GM18519 (cell line): ENCODE results near the gene LYPD6.
"Not testable (repeated sequence)": the region's sequence is repeated elsewhere in the genome, so short reads cannot be mapped to it uniquely, and the experiment has no call there.

ENCODE experiments used
- ATAC-seq: cut with Tn5 transposase; IDR thresholded peaks from one replicate; pipeline ENCODE4 v1.9.1; 2021; ENCODE audit warnings: mild to moderate bottlenecking, moderate library complexity; ENCODE audit not compliant: unreplicated experiment, low FRiP score

Gene LYPD6

DNA sequence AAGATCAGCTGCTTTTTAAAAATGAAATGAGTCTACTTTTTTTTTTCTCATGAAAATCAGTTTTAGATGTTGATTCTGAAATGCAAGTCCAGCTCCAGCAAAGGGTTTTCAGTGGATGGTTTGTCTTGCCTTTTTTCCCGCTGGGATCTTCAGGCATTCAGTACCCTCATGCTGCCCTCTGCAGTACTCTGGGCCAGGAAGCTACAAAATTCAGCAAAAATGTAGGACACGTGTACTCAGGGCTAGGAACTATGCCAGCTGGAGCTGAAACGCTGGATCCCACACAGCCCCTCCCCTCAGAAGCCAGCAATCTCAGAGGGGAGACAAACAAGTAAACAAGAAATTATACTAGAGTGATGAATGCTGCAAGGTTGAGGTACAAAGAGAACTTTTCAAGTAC is 159.9 kb downstream of the LYPD6 start:
- ATAC-seq, result no peak

- ATAC-seq, result no peak
Measured at GRCh38 chr2:149492923-149493322, 162.5 kb downstream of the LYPD6 start.

DNA sequence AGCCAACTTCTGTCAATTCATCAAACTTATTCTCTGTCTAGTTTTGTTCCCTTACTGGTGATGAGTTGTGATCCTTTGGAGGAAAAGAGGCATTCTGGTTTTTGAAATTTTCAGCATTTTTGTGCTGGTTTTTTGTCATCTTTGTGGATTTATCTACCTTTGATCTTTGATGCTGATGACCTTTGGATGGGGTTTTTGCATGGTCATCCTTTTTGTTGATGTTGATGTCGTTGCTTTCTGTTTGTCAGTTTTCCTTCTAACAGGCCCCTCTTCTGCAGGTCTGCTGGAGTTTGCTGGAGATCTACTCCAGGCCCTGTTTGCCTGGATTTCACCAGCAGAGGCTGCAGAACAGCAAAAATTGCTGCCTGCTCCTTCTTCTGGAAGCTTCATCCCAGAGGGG is 168.8 kb downstream of the LYPD6 start:
- ATAC-seq, result not testable (repeated sequence)

DNA sequence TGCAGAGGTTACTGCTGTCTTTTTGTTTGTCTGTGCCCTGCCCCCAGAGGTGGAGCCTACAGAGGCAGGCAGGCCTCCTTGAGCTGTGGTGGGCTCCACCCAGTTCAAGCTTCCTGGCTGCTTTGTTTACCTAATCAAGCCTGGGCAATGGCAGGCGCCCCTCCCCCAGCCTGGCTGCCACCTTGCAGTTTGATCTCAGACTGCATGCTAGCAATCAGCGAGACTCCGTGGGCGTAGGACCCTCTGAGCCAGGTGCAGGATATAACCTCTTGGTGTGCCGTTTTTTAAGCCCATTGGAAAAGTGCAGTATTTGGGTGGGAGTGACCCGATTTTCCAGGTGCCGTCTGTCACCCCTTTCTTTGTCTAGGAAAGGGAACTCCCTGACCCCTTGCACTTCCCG is 176.4 kb downstream of the LYPD6 start:
- not testable (repeated sequence) for ATAC-seq

GRCh38 chr2:149507974-149508373 is 177.6 kb downstream of the LYPD6 start:
- ATAC-seq, result no peak

DNA sequence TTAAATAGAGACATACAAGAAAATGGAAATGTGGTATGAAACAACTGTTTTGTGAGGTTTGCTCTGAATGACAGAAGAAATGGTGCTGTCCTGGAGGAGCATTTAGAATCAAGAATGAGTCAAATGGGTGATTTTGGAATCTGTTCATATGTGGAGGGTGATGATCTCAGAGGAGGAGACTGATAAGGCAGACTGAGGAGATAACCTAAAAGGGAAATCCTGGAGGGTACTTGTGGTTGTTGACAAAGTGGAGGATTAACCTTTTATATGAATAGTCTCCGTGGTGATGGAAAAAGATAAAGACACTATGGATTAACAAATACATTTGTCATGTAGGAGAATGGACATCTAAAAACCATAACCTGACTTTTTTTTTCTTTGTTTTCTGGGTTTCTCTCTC is 183.1 kb downstream of the LYPD6 start:
- no peak for ATAC-seq
